K562 (cell line): ENCODE data around the gene TRPM2. TPM values are rescaled to one million over a fixed set of nuclear protein-coding genes. Genes with fewer than 3 reads are reported as not detected.
A peak's percentile ranks its signal among the peaks of the same experiment; 100 is the strongest.

Source experiments
- ATAC-seq: fragments of 200-7000 bp; cut with Tn5 transposase; 3 replicates; pipeline ENCODE4 v1.9.1; 2020; ENCODE audit warnings: moderate library complexity
- BruUV-seq: library from RNA; stranded (reverse); fragments of 400-500 nt; replicated peaks from 2 replicates; lab custom pipeline; 2021; lab: Mats Ljungman, UMichigan
- CTCF ChIA-PET: fragments of 300-600 bp; formaldehyde crosslinking; extraction: SDS; loops from one replicate; lab custom pipeline; 2021; ENCODE audit warnings: low intra/inter-chr PET ratio; lab: Yijun Ruan, JAX
- POLR2A ChIA-PET: fragments of 300-600, 350-650 bp; sonication (Branson Sonifier 250); formaldehyde crosslinking; extraction: SDS; loops from one replicate; lab custom pipeline; 2021; ENCODE audit warnings: antibody characterized with exemption, inconsistent platforms; lab: Yijun Ruan, JAX
- DNase-seq, 4 experiments: peaks; one replicate each; pipeline versions ENCODE4 v3.0.0 to v3.0.0-alpha.2; 2011 to 2018; ENCODE audit warnings: low spot score in 3 of 4, mixed read lengths in 3 of 4; ENCODE audit errors: extremely low read depth in 1 of 4
- FAIRE-seq: peaks from 2 replicates; lab custom pipeline; 2011; peaks lifted over from hg19 to GRCh38; lab: Jason Lieb, UNC
- H2AFZ ChIP-seq: 2 replicates; pipeline ENCODE4 v1.6.0; 2011; ENCODE audit warnings: low read depth, low read length, control low read depth, inconsistent platforms
- H3K27ac ChIP-seq: fragments of 200-600 bp; 3 replicates; pipeline ENCODE4 v1.8.0; 2011; ENCODE audit warnings: low read depth, mild to moderate bottlenecking, control low read depth, inconsistent platforms, low read length, moderate library complexity, mixed read lengths; ENCODE audit errors: extremely low read depth
- H3K27me3 ChIP-seq, 2 experiments: fragments of 300-600 bp in 1 of 2; 2 replicates in 1 of 2; 3 replicates in 1 of 2; pipeline versions ENCODE4 v1.6.0 to v1.8.0; 2011; ENCODE audit warnings: inconsistent platforms in 2 of 2, low read length in 2 of 2, mild to moderate bottlenecking in 1 of 2, mixed read lengths in 1 of 2, moderate library complexity in 1 of 2; ENCODE audit not compliant: control insufficient read depth in 2 of 2, insufficient read depth in 2 of 2
- H3K36me3 ChIP-seq: fragments of 300-600 bp; 3 replicates; pipeline ENCODE4 v1.8.0; 2011; ENCODE audit warnings: mild to moderate bottlenecking, low read length, inconsistent platforms; ENCODE audit not compliant: control insufficient read depth, insufficient read depth
- H3K4me1 ChIP-seq, 2 experiments: fragments of 200-600 bp in 1 of 2; replicated peaks in 1 of 2; 2 replicates in 1 of 2; 3 replicates in 1 of 2; pipeline versions ENCODE4 v1.5.1 to v1.8.0; 2011; ENCODE audit warnings: inconsistent platforms in 2 of 2, low read length in 2 of 2, mild to moderate bottlenecking in 1 of 2, mixed read lengths in 1 of 2, moderate library complexity in 1 of 2; ENCODE audit not compliant: control insufficient read depth in 2 of 2, insufficient read depth in 2 of 2
- H3K4me2 ChIP-seq: 2 replicates; pipeline ENCODE4 v1.6.1; 2011; ENCODE audit warnings: low read length, control low read depth, inconsistent platforms, mixed read lengths; ENCODE audit not compliant: insufficient read depth
- H3K4me3 ChIP-seq: fragments of 200-600 bp; sonication (generic), shearing (Covaris generic); 2 replicates; pipeline ENCODE4 v1.5.1; 2016; ENCODE audit warnings: control low read depth, inconsistent platforms
- H3K79me2 ChIP-seq: fragments of 200-600 bp; 3 replicates; pipeline ENCODE4 v1.8.0; 2011; ENCODE audit warnings: low read length, inconsistent platforms; ENCODE audit not compliant: control insufficient read depth, insufficient read depth
- H3K9ac ChIP-seq, 2 experiments: 2 replicates each; pipeline versions ENCODE4 v1.6.0 to v1.6.1; 2011; ENCODE audit warnings: low read depth in 2 of 2, low read length in 2 of 2, control low read depth in 1 of 2, inconsistent platforms in 1 of 2, mild to moderate bottlenecking in 1 of 2, mixed read lengths in 1 of 2; ENCODE audit not compliant: insufficient read depth in 1 of 2
- H3K9me1 ChIP-seq: one replicate; pipeline ENCODE4 v1.6.0; 2011; ENCODE audit warnings: inconsistent platforms, mild to moderate bottlenecking, low read length, moderate library complexity; ENCODE audit not compliant: control insufficient read depth, insufficient read depth
- H3K9me3 ChIP-seq: replicated peaks from 2 replicates; pipeline ENCODE4 v1.5.1; 2011; ENCODE audit warnings: low read depth, low read length, inconsistent platforms; ENCODE audit not compliant: control insufficient read depth, insufficient read depth
- H4K20me1 ChIP-seq: replicated peaks from 2 replicates; pipeline ENCODE4 v1.6.1; 2011; ENCODE audit warnings: low read length, inconsistent platforms, mixed read lengths; ENCODE audit not compliant: control insufficient read depth, insufficient read depth
- GATAD2B ChIP-seq: fragments of 450-650 bp; IDR thresholded peaks from 2 replicates; pipeline ENCODE4 v1.6.1; 2017; ENCODE audit warnings: mild to moderate bottlenecking, borderline replicate concordance
- RNF2 ChIP-seq: sonication (generic); IDR thresholded peaks from 2 replicates; pipeline ENCODE4 v1.6.1; 2016
- U2AF1 ChIP-seq: fragments of 200-400 bp; formaldehyde crosslinking; optimal IDR thresholded peaks from 2 replicates; pipeline ENCODE3; 2017; ENCODE audit warnings: mild to moderate bottlenecking, low read depth, low read length, moderate library complexity
- WGBS: fragments of 100-300 bp; shearing (Covaris generic); methylation state at CpG from one replicate; pipeline ENCODE4 v1.1.6; 2016; ENCODE audit warnings: low coverage, mixed read lengths; ENCODE audit not compliant: insufficient coverage; ENCODE audit errors: missing lambda C conversion rate; 5-methylcytosine and 5-hydroxymethylcytosine counted together
- in situ Hi-C: fragments of 300-500 bp; cut with MboI; formaldehyde crosslinking; loops from 4 replicates; pipeline ENCODE4 v1.15.0; 2018; ENCODE audit warnings: inconsistent platforms, mixed read lengths
- intact Hi-C: fragments of 100-400 bp; cut with micrococcal nuclease; formaldehyde crosslinking; loops from 2 replicates; pipeline ENCODE4 v1.14.2; 2022
- polyA plus RNA-seq, 8 experiments: library from polyadenylated mRNA; depleted of rRNA in 4 of 8; stranded (reverse) in 5 of 8; unstranded in 3 of 8; fragments of >200 nt; fragmentation: Nextera tagmentation in 2 of 8; fragmentation: Illumina TruSeq in 1 of 8; extraction: Ambion mirVana in 2 of 8; extraction: Trizol in 1 of 8; gene quantifications; 2 replicates each; pipeline versions ENCODE4 v1.2.1 to v1.2.3, GENCODE V29; 2011 to 2014; ENCODE audit warnings: inconsistent platforms in 1 of 8, missing spikeins in 1 of 8
- total RNA-seq, 7 experiments: library from RNA; depleted of rRNA in 6 of 7; stranded (reverse); fragments of >200 nt in 6 of 7; fragmentation: Illumina TruSeq in 2 of 7; extraction: Trizol in 2 of 7; gene quantifications; 2 replicates each; pipeline versions ENCODE4 v1.2.1 to v1.2.3, GENCODE V29; 2011 to 2021; ENCODE audit warnings: low replicate concordance in 1 of 7
- TF ChIP-seq, protein P1 (sequence below): IDR thresholded peaks from 2 replicates; pipeline ENCODE4 v1.6.1; 2016; ENCODE audit warnings: missing genetic modification characterization, missing compliant biosample characterization
- TF ChIP-seq, protein P2 (sequence below): fragments of 250-450 bp; sonication (Bioruptor Pico); IDR thresholded peaks from 2 replicates; pipeline ENCODE4 v1.8.0; 2021; ENCODE audit warnings: mild to moderate bottlenecking, moderate library complexity
- TF ChIP-seq, protein P3 (sequence below): IDR thresholded peaks from 2 replicates; pipeline ENCODE4 v1.6.1; 2011; ENCODE audit not compliant: insufficient read length; ENCODE audit errors: extremely low read depth

TRPM2 gene
- total and polyA plus RNA-seq, 9 of the 15 experiments (the other 6 are each of a cell fraction or from before 2014, with no cell fraction given), result 0.33 to 2.1 (median 0.98) TPM; not detected in 2

DNA sequence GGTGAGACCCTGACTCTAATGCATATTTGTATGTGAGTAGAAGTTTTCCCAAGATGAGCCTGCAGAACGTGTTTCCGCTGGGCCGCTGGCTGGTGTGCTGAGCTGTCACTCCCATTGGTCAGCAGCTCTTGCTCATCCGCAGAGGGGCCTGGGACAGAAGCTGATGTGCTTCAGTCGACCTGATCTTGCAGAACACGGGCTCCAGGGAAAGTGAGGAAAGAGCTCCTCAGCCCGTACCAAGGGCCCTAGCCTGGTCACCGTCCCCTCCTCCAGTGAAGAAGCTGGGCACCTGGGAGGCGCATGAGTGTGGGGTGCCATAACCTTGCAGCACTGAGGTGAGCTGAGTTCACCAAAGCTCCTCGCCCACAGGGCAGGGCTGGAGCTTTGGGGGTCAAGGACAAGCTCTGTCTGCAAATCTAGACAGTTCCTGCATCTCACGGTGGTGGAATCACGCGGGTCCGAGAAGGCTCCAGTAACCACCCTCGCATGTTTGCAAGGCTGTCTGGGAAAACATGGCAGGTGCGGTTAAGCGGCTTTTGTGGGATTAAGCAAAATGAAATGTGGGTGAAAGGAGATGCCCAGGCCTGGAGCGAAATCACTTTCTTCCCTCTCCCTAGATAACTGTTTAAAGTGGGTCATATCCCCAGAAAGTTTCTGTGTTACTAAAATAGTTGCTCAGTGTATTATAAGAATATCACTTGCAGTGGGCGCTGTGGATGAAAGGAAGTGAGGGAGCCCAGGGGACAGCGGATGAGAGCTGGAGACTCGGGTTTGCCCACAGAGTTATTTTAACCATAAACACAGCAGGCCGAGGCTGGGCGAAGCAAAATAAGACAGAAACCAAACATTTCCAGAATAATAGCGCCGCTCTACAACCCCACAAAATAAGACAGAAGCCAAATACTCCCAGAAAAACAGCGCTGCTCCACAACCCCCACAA lies 68.8 kb downstream of the TRPM2 start:
- no peak for FAIRE-seq
- intact Hi-C loops, result no loop called here
- ATAC-seq, result no peak
- no TSS peak for BruUV-seq
- Histone ChIP-seq H3K27me3 (peaks cover 9 to 34% of the 10 kb centered on the region in 2 experiments; a peak in 3 of 5 replicates), H3K9me3 (peaks cover 3% of the 10 kb centered on the region), H4K20me1 (no peaks in the 10 kb centered on the region), H3K4me2 (no peak overlapping the region), H3K9ac (no peak overlapping the region; a peak in 1 of 4 replicates), H3K36me3 (no peaks in the 10 kb centered on the region), H3K4me3 (no peak overlapping the region), H3K27ac (no peak overlapping the region), H2AFZ (no peak overlapping the region), H3K9me1 (no peaks in the 10 kb centered on the region), H3K79me2 (no peaks in the 10 kb centered on the region), H3K4me1 (peaks cover 0 to 44% of the 10 kb centered on the region in 2 experiments; a peak in 2 of 5 replicates)
- WGBS, result 1% methylated on average over 25 of the region's 26 CpGs
- CTCF ChIA-PET, result no interaction called here
- POLR2A ChIA-PET, result interaction anchor here (0.6 to 1.2 kb wide), 4 partner anchors 17 to 363 kb away, joined by 3 to 4 read pairs (median 3); no protein-coding TSS in a partner anchor
- in situ Hi-C loops, result no loop called here
- no peak for DNase-seq
- no peak for TF ChIP-seq RNF2

DNA sequence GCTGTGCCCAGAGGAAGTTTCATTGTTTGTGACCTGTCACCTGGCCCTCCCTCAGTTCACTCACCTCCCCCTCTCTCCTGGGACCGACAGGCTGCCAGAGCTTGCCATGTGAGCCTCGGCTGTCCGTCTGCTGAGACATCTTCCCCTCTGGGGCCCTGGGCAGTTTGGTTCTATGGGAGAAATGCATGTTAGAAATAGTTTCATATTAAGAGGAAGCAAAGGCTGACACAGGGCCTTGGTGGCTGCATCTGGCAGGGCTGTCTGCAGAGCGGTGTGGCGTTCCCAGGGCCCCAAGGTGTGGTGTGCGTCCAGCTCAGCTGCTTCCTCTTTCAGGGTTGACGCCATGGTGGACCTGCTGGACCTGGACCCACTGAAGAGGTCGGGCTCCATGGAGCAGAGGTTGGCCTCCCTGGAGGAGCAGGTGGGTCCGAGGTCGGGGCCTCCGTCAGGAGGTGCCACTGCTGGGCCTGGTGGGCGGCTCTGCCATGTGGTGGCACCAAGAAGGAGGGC lies 69.9 kb downstream of the TRPM2 start:
- no peaks in the 10 kb centered on the region for H3K79me2 ChIP-seq
- H3K4me2 ChIP-seq, result no peak overlapping the region
- peaks cover 3% of the 10 kb centered on the region; the same call in 1 of the 2 replicates for H3K9me3 ChIP-seq
- in situ Hi-C loops, result no loop called here
- peaks cover 0 to 43% of the 10 kb centered on the region in 2 experiments; a peak in 2 of 5 replicates for H3K4me1 ChIP-seq
- no peak overlapping the region for H2AFZ ChIP-seq
- H3K9ac ChIP-seq, result no peak overlapping the region
- no peak overlapping the region for H3K4me3 ChIP-seq
- DNase-seq (no peak), ATAC-seq (peak; percentile 15; the same call in 1 of the 3 replicates), FAIRE-seq (no peak)
- intact Hi-C loops, result no loop called here
- no peaks in the 10 kb centered on the region for H3K9me1 ChIP-seq
- no peaks in the 10 kb centered on the region for H3K36me3 ChIP-seq
- no TSS peak for BruUV-seq
- no peak for TF ChIP-seq GATAD2B
- TF ChIP-seq, protein P1, sequence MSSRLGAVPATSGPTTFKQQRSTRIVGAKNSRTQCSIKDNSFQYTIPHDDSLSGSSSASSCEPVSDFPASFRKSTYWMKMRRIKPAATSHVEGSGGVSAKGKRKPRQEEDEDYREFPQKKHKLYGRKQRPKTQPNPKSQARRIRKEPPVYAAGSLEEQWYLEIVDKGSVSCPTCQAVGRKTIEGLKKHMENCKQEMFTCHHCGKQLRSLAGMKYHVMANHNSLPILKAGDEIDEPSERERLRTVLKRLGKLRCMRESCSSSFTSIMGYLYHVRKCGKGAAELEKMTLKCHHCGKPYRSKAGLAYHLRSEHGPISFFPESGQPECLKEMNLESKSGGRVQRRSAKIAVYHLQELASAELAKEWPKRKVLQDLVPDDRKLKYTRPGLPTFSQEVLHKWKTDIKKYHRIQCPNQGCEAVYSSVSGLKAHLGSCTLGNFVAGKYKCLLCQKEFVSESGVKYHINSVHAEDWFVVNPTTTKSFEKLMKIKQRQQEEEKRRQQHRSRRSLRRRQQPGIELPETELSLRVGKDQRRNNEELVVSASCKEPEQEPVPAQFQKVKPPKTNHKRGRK (tag), result no peak
- TF ChIP-seq, protein P2, sequence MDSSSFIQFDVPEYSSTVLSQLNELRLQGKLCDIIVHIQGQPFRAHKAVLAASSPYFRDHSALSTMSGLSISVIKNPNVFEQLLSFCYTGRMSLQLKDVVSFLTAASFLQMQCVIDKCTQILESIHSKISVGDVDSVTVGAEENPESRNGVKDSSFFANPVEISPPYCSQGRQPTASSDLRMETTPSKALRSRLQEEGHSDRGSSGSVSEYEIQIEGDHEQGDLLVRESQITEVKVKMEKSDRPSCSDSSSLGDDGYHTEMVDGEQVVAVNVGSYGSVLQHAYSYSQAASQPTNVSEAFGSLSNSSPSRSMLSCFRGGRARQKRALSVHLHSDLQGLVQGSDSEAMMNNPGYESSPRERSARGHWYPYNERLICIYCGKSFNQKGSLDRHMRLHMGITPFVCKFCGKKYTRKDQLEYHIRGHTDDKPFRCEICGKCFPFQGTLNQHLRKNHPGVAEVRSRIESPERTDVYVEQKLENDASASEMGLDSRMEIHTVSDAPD (CRISPR knock-in tag), result no peak
- TF ChIP-seq, protein P3, sequence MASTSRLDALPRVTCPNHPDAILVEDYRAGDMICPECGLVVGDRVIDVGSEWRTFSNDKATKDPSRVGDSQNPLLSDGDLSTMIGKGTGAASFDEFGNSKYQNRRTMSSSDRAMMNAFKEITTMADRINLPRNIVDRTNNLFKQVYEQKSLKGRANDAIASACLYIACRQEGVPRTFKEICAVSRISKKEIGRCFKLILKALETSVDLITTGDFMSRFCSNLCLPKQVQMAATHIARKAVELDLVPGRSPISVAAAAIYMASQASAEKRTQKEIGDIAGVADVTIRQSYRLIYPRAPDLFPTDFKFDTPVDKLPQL, result no peak
- no peak for TF ChIP-seq U2AF1
- TF ChIP-seq, all 486 proteins: peak for 0
- 4% methylated on average over 12 of the region's 12 CpGs for WGBS
- H3K27ac ChIP-seq, result no peak overlapping the region
- CTCF ChIA-PET, result no interaction called here
- POLR2A ChIA-PET, result no interaction called here
- H4K20me1 ChIP-seq, result no peaks in the 10 kb centered on the region
- H3K27me3 ChIP-seq, result peaks cover 9 to 34% of the 10 kb centered on the region in 2 experiments; a peak in 3 of 5 replicates
